GM23338 (cell line): ENCODE data around the gene TBL1XR1.

Experiments used
- EZH2 ChIP-seq: fragments of 200-600 bp; sonication (generic); IDR thresholded peaks from one replicate; pipeline ENCODE4 v1.8.0; 2017; ENCODE audit warnings: antibody characterized with exemption, mild to moderate bottlenecking, low read depth; ENCODE audit not compliant: unreplicated experiment
- EZH2phosphoT487 ChIP-seq: fragments of 200-600 bp; sonication (generic); IDR thresholded peaks from one replicate; pipeline ENCODE4 v1.8.1; 2018; ENCODE audit warnings: antibody characterized with exemption; ENCODE audit not compliant: unreplicated experiment
- JUNB ChIP-seq: IDR thresholded peaks from one replicate; pipeline ENCODE4 v1.6.1; 2016; ENCODE audit warnings: antibody characterized with exemption; ENCODE audit not compliant: unreplicated experiment
- NANOG ChIP-seq: IDR thresholded peaks from 2 replicates; pipeline ENCODE4 v1.6.1; 2016; ENCODE audit warnings: antibody characterized with exemption, borderline replicate concordance
- POLR2AphosphoS5 ChIP-seq: IDR thresholded peaks from 2 replicates; pipeline ENCODE4 v1.6.1; 2016; ENCODE audit warnings: antibody characterized with exemption, low read depth
- STAT1 ChIP-seq: IDR thresholded peaks from one replicate; pipeline ENCODE4 v1.6.1; 2016; ENCODE audit warnings: antibody characterized with exemption; ENCODE audit not compliant: unreplicated experiment
- ZNF331 ChIP-seq: fragments of 250-450 bp; sonication (Bioruptor Pico); IDR thresholded peaks from 2 replicates; pipeline ENCODE4 v1.5.0; 2020; ENCODE audit warnings: low read depth, mild to moderate bottlenecking, moderate library complexity
- TF ChIP-seq, protein P1 (sequence below), 2 experiments: fragments of 200-600 bp in 1 of 2; sonication (generic) in 1 of 2; conservative IDR thresholded peaks; 2 replicates each; pipeline versions ENCODE4 v1.5.1 to v1.6.1; 2016 to 2017; ENCODE audit warnings: antibody characterized with exemption in 2 of 2, low read depth in 2 of 2, mild to moderate bottlenecking in 2 of 2, moderate library complexity in 1 of 2
- TF ChIP-seq, protein P2 (sequence below): IDR thresholded peaks from one replicate; pipeline ENCODE4 v1.6.1; 2018; ENCODE audit warnings: antibody characterized with exemption; ENCODE audit not compliant: unreplicated experiment

DNA sequence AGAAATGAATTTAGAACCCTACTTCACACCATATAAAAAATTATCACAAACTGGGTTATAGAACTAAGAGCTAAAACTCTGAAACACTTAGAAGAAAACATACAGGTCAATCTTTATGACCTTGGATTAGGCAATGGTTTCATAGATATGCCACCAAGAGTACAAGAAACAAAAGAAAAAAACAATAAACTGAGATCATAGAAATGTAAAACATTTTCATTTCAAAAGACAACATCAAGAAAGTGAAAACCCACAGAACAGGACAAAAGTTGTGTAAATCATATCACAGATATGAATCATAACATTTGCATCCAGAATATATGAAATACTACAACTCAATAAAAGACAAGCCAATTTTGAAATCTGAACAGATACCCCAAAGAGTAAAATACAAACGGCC, 72.4 kb downstream of the TBL1XR1 start:
- TF ChIP-seq, protein P1, sequence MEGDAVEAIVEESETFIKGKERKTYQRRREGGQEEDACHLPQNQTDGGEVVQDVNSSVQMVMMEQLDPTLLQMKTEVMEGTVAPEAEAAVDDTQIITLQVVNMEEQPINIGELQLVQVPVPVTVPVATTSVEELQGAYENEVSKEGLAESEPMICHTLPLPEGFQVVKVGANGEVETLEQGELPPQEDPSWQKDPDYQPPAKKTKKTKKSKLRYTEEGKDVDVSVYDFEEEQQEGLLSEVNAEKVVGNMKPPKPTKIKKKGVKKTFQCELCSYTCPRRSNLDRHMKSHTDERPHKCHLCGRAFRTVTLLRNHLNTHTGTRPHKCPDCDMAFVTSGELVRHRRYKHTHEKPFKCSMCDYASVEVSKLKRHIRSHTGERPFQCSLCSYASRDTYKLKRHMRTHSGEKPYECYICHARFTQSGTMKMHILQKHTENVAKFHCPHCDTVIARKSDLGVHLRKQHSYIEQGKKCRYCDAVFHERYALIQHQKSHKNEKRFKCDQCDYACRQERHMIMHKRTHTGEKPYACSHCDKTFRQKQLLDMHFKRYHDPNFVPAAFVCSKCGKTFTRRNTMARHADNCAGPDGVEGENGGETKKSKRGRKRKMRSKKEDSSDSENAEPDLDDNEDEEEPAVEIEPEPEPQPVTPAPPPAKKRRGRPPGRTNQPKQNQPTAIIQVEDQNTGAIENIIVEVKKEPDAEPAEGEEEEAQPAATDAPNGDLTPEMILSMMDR (conservative IDR thresholded peaks at IDR 0.05; ENCODE audit: low read depth in 2 of 2) = no peak
- TF ChIP-seq JUNB (no peak), POLR2AphosphoS5 (no peak), EZH2 (no peak), NANOG (no peak), STAT1 (no peak), EZH2phosphoT487 (no peak), ZNF331 (CRISPR knock-in tag) (no peak)
- TF ChIP-seq, protein P2, sequence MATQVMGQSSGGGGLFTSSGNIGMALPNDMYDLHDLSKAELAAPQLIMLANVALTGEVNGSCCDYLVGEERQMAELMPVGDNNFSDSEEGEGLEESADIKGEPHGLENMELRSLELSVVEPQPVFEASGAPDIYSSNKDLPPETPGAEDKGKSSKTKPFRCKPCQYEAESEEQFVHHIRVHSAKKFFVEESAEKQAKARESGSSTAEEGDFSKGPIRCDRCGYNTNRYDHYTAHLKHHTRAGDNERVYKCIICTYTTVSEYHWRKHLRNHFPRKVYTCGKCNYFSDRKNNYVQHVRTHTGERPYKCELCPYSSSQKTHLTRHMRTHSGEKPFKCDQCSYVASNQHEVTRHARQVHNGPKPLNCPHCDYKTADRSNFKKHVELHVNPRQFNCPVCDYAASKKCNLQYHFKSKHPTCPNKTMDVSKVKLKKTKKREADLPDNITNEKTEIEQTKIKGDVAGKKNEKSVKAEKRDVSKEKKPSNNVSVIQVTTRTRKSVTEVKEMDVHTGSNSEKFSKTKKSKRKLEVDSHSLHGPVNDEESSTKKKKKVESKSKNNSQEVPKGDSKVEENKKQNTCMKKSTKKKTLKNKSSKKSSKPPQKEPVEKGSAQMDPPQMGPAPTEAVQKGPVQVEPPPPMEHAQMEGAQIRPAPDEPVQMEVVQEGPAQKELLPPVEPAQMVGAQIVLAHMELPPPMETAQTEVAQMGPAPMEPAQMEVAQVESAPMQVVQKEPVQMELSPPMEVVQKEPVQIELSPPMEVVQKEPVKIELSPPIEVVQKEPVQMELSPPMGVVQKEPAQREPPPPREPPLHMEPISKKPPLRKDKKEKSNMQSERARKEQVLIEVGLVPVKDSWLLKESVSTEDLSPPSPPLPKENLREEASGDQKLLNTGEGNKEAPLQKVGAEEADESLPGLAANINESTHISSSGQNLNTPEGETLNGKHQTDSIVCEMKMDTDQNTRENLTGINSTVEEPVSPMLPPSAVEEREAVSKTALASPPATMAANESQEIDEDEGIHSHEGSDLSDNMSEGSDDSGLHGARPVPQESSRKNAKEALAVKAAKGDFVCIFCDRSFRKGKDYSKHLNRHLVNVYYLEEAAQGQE = no peak
